ENCODE measurements around the gene PTPRCAP.
A peak's percentile ranks its signal among the peaks of the same experiment; 100 is the strongest.
"Not testable (repeated sequence)": the region's sequence is repeated elsewhere in the genome, so short reads cannot be mapped to it uniquely, and the experiment has no call there.

PTPRCAP gene

DNA sequence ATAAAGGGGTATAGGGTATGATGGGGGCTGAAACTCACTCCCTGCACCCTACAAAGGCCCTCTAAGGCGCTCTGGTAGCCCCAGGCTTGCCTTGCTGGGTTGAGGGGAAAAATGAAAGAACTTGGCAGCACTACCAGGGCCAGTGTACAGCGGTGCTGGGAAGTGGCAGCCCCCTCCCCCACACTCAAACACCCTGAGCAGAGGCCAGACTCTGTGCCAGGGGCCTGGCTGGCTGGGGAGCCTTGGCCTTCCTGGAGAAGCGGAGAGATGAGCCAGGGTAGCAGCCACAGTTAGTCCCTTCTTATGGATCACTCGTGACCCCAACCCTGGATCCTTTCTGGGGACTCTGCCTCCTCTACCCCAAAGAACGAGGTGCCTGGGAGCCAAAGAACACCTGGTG lies 28.9 kb upstream of the PTPRCAP start:
- no peak for DNase-seq (ENCODE audit: extremely low spot score, insufficient read length, low read depth)

GRCh38 chr11:67465530-67465929 lies 28.0 kb upstream of the PTPRCAP start:
- FAIRE-seq = not testable (repeated sequence)

More for the DNA sequence above, 28.9 kb upstream of the PTPRCAP start:
- no peak for FAIRE-seq

DNA sequence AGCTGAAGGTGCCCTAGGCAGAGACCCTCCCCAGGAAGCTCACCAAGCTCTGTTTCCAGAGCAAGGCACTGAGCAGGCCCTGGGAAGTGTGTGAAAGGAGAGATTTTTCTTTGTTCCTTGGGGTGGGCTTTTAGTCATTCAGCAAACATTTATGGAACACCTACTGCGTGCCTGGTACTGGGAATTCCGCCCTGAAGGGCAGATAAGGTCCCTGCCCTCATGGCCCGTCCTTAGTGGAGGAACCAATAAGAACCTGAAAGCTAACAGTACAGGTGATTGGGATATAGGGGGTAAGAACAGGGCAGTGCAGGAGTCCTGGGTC lies 27.7 kb upstream of the PTPRCAP start:
- FAIRE-seq = no peak
- DNase-seq (ENCODE audit: extremely low spot score, insufficient read length, low read depth) = no peak

More at GRCh38 chr11:67465530-67465929, 28.0 kb upstream of the PTPRCAP start:
- DNase-seq (ENCODE audit: extremely low spot score, insufficient read length, low read depth) = not testable (repeated sequence)

DNA sequence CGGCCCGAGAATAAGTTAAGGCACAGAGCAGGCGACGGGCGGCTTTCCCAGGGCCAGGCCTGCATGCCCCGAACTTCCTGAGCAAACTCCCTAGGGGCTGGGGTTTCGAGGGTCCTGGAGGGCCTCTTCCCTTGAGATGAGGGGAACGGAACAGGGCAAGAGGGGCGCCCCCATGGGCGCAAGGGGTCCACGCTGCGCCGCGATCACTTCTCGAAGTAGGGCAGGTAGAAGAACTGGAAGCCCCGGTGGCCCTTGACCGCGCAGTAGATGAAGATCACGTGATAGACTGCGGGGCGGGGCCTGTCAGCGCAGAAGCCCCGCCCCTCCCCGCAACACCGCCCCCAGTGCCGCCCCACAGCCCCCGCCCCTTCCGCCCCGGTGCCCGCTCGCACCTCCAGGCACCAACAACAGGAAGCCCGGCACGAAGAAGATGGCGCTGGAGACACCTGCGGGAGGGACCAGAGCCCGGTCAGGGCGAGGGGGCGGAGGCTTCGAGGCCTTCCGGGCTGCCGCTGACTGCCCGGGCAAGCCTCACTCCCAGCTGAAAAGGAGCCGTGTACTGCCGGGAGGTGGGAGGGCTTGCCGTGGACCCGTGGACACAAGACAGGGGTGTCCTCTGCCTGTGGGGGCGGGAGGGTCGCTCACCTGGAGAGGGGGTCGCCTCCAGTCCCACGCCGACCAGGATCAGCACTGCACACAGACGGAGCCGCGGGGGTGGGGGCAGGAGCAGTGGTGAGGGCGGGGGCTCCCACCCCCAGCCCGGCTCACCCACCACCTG lies 27.1 kb upstream of the PTPRCAP start:
- FAIRE-seq = peak; percentile 87
- peak; percentile 89 for DNase-seq (ENCODE audit: extremely low spot score, insufficient read length, low read depth)

GRCh38 chr11:67463680-67464410 lies 26.4 kb upstream of the PTPRCAP start:
- FAIRE-seq = no peak
- DNase-seq (ENCODE audit: extremely low spot score, insufficient read length, low read depth) = no peak

GRCh38 chr11:67463186-67463585 lies 25.7 kb upstream of the PTPRCAP start:
- DNase-seq (ENCODE audit: extremely low spot score, insufficient read length, low read depth) (no peak), FAIRE-seq (no peak)

- FAIRE-seq (no peak), DNase-seq (ENCODE audit: extremely low spot score, insufficient read length, low read depth) (no peak)
Measured at GRCh38 chr11:67458266-67458665, 20.8 kb upstream of the PTPRCAP start.

DNA sequence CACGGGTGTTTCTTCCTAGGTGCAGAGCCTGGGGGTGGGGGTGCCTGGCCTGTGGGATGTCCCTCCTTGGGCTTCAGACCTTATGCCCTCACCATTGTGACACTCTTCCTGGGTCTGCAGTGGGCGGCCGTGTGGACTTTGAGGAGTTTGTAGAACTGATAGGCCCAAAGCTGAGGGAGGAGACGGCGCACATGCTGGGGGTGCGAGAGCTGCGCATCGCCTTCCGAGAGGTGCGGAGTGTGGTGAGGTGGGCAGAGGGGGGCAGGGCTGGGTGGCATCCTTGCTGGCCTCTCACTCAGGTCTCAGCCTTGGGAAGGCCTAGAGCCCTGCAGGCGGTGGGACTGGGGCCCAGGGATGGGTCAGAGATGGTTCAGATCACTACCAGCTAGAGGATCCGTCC lies 20.0 kb upstream of the PTPRCAP start:
- DNase-seq (ENCODE audit: extremely low spot score, insufficient read length, low read depth) (no peak), FAIRE-seq (no peak)

DNA sequence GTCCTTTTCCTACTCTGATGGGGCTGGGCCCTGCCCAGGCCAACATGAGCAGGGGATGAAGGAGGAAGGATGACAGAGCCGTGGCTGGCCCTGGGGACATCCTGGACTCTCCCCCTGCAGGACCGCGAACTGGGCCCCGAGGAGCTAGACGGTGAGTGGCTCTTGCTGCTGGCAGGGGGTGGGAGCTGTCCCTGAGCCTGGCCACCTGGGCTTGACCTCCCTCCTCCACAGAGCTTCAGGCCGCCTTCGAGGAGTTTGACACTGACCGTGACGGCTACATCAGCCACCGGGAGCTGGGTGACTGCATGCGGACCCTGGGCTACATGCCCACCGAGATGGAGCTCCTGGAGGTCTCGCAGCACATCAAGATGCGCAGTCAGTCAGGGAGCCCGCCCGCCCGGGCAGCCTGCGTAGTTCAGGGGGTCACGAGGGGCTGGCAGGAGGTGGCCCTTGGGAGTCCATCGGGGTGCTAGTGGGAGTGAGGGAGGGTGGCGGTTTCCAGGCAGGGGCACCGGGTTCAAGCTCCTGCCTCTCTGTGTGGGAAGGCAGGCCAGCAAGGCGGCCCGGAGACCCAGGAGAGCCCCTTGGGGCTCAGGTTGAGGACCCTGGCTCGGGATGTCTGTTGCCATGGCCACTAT lies 18.7 kb upstream of the PTPRCAP start:
- DNase-seq (ENCODE audit: extremely low spot score, insufficient read length, low read depth) (no peak), FAIRE-seq (no peak)

- DNase-seq (ENCODE audit: extremely low spot score, insufficient read length, low read depth) (no peak), FAIRE-seq (no peak)
Measured at GRCh38 chr11:67455054-67455453, 17.6 kb upstream of the PTPRCAP start, which contains the start of gene CABP4. TSS of gene CABP4 (plus strand) at chr11:67455354. CDS start at chr11:67455424, 70 bp downstream.

DNA sequence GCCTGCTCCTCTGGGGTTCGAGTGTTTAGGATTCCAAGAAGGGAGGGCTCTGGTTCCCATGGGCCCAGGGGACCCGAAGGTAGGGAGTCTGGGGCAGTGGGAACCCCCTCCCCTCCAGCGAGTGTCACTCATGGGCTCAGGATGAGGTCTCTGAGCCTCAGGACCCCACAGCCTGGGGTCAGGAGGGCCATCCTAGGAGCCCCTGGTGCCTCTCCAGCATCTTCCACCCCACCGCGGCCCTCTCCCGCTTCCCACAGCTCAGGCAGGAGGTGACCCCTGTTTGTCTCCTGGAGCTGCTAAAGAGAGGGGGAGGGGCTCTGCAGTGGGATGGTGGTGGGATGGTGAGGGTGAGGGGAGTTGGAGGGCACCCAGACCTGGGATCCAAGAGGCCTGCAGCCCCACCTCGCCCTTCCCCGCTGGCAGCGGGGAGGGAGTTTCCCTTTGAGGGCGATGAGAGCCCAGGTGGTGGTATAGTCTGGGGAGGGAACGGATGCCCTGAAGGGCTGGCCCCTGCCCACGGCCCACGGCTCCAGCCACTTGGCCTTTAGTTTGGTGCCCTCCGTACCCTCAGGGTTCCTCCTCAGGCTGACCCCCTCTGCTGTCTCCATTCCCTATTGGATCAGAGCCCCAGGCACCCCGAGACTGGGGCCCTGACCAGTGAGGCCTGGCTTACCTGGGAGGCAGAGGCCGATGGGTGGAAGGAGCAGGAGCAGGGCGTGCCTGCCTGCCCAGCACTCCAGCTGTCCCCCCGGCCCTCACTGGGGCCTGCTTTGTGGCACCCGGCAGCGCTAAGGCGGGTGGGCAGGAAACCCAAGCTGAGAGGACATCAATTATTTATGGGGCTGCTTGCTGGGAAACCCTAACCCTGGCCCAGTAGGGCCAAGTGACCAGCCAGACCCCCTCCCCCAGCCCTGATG lies 16.6 kb upstream of the PTPRCAP start:
- no peak for FAIRE-seq

GRCh38 chr11:67452141-67452952 lies 14.9 kb upstream of the PTPRCAP start, which contains the start of gene GPR152:
TSS of gene GPR152 (minus strand) at chr11:67452729. CDS start at chr11:67452724, 5 bp downstream.
- no peak for FAIRE-seq
- DNase-seq (ENCODE audit: extremely low spot score, insufficient read length, low read depth) = no peak

More for the DNA sequence above, 16.6 kb upstream of the PTPRCAP start:
- no peak for DNase-seq (ENCODE audit: extremely low spot score, insufficient read length, low read depth)

DNA sequence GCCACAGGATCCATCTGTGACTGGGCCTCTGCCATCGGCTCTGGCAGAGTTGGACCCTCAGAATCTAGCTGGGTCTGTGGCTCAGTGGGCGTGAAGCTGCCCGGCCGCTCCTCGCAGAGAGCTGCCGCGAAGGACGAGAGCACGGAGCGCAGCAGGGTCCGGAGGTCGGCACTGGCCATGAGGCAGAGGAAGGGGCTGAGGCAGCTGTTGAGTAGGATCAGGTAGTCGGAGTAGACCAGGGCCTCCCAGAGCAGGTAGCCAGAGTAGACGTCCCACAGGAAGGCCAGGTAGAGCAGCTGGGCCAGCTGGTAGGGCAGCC lies 14.1 kb upstream of the PTPRCAP start:
- FAIRE-seq = no peak
- no peak for DNase-seq (ENCODE audit: extremely low spot score, insufficient read length, low read depth)

- no peak for FAIRE-seq
Measured at GRCh38 chr11:67450796-67451657, 13.5 kb upstream of the PTPRCAP start.

GRCh38 chr11:67449116-67449844 lies 11.8 kb upstream of the PTPRCAP start:
- DNase-seq (ENCODE audit: extremely low spot score, insufficient read length, low read depth) = no peak
- no peak for FAIRE-seq

More at GRCh38 chr11:67450796-67451657, 13.5 kb upstream of the PTPRCAP start:
- DNase-seq (ENCODE audit: extremely low spot score, insufficient read length, low read depth) = no peak

DNA sequence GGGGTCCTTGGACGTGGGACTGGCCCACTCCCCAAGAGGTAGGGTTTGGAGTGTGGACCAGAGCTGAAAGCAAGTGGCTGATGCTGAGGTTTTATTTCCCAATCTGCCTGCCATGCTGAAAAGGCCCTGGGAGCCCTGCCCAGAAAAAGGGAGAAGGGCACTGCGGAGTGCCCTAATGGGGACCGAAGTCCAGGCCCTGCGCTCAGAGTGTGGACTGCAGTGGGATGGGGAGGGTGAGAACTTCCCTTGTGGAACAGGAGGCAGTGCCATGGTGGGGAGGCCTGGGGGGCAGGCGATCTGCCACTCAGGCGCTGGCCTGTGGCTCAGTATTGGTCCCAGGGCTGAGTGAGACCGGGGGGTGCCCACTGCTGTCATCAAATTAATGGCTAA lies 10.7 kb upstream of the PTPRCAP start:
- FAIRE-seq = no peak

DNA sequence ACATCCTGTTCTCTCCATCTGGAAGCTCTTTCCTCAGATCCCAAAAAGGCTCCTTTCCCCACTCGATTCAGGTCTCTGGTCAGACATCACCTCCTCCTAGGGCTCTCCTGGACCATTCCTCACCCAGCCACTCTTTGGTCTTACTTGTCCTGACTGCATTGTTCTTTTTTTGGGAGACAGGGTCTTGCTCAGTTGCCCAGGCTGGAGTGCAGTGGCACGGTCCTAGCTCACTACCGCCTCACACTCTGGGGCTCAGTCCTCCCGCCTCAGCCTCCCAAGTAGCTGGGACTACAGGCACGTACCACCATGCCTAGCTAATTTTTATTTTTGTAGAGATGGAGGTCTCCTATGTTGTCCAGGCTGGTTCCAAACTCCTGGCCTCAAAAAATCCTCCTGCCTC lies 8.0 kb upstream of the PTPRCAP start:
- FAIRE-seq = no peak
- no peak for DNase-seq (ENCODE audit: extremely low spot score, insufficient read length, low read depth)

More for the DNA sequence above, 10.7 kb upstream of the PTPRCAP start:
- no peak for DNase-seq (ENCODE audit: extremely low spot score, insufficient read length, low read depth)

Measured in GM18507 (cell line).